ENCODE results near the gene XAB2.

XAB2 gene

DNA sequence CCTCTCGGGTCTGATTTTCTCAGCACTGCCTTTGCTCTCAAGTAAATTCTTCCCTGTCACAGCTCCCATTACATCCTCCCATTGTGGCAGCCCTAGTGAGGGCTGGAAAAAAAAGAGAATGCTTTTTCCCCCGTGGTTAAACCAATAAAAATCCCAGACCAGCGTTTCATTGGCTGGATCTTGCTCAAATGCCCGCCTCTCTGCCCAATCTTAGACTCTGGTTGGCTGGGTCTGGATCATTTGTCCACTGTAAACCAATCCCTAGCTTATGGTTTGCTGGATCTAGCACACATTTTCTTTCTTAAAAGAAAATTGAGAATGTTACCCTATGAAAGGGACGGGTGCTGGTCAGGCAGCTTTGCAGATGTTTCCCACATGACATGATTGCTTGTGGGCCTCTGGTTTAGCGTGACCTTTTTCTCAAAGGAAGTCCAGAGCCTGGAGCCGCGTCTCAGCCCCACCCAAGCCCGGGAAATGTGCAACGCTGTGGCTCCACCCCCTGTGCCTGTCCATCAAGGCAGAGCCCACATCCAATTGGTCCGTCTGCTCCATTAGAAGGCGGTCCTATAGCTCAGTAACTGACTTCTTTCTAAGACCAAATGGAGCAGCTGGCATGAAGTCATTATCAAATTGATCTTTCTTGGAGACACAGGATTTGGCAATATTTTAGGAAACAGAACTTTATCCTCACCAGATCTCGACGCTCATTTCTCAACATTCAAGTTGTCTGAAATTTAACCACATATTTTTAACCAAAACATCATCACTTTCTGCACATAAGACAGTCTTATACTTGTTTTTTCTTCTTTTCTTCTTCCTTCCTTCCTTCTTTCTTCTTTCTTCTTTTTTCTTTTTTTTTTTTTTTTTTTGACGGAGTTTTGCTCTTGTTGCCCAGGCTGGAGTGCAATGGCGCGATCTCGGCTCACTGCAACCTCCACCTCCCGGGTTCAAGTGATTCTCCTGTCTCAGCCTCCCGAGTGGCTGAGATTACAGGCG lies 45.0 kb upstream of the XAB2 start (continued):
- TF ChIP-seq ZNF138 (tag by site-specific recombination; IDR thresholded peaks at IDR 0.05; ENCODE audit: borderline replicate concordance) (no peak), ZNF174 (tag by site-specific recombination; IDR thresholded peaks at IDR 0.05) (no peak), ZNF248 (tag by site-specific recombination; IDR thresholded peaks at IDR 0.05) (no peak), ZNF292 (tag by site-specific recombination; IDR thresholded peaks at IDR 0.05; ENCODE audit: borderline replicate concordance, low read depth) (no peak), ZNF10 (tag by site-specific recombination; IDR thresholded peaks at IDR 0.05) (no peak), ZNF621 (tag by site-specific recombination; IDR thresholded peaks at IDR 0.05) (peak; percentile 75; the same call in 1 of the 2 replicates), ZNF350 (tag by site-specific recombination; IDR thresholded peaks at IDR 0.05) (peak; percentile 88), ZNF354C (tag by site-specific recombination; IDR thresholded peaks at IDR 0.05; ENCODE audit: borderline replicate concordance, low read depth) (no peak), HOXD13 (CRISPR knock-in tag; IDR thresholded peaks at IDR 0.05; ENCODE audit: borderline replicate concordance) (no peak), ZNF670 (tag by site-specific recombination; IDR thresholded peaks at IDR 0.05; ENCODE audit: low read depth) (no peak), ZBTB20 (tag by site-specific recombination; IDR thresholded peaks at IDR 0.05) (peak; percentile 54; the same call in 1 of the 2 replicates), ZNF146 (tag by site-specific recombination; IDR thresholded peaks at IDR 0.05) (no peak), ZNF132 (tag by site-specific recombination; IDR thresholded peaks at IDR 0.05; ENCODE audit: borderline replicate concordance) (no peak), ZNF664 (tag by site-specific recombination; IDR thresholded peaks at IDR 0.05) (no peak), ZNF596 (tag by site-specific recombination; IDR thresholded peaks at IDR 0.05) (no peak), ZNF792 (tag by site-specific recombination; IDR thresholded peaks at IDR 0.05) (no peak), ZFP69B (tag by site-specific recombination; IDR thresholded peaks at IDR 0.05) (no peak)
- TF ChIP-seq, protein P1, sequence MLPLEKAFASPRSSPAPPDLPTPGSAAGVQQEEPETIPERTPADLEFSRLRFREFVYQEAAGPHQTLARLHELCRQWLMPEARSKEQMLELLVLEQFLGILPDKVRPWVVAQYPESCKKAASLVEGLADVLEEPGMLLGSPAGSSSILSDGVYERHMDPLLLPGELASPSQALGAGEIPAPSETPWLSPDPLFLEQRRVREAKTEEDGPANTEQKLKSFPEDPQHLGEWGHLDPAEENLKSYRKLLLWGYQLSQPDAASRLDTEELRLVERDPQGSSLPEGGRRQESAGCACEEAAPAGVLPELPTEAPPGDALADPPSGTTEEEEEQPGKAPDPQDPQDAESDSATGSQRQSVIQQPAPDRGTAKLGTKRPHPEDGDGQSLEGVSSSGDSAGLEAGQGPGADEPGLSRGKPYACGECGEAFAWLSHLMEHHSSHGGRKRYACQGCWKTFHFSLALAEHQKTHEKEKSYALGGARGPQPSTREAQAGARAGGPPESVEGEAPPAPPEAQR (tag by site-specific recombination; IDR thresholded peaks at IDR 0.05): no peak
- TF ChIP-seq, protein P2, sequence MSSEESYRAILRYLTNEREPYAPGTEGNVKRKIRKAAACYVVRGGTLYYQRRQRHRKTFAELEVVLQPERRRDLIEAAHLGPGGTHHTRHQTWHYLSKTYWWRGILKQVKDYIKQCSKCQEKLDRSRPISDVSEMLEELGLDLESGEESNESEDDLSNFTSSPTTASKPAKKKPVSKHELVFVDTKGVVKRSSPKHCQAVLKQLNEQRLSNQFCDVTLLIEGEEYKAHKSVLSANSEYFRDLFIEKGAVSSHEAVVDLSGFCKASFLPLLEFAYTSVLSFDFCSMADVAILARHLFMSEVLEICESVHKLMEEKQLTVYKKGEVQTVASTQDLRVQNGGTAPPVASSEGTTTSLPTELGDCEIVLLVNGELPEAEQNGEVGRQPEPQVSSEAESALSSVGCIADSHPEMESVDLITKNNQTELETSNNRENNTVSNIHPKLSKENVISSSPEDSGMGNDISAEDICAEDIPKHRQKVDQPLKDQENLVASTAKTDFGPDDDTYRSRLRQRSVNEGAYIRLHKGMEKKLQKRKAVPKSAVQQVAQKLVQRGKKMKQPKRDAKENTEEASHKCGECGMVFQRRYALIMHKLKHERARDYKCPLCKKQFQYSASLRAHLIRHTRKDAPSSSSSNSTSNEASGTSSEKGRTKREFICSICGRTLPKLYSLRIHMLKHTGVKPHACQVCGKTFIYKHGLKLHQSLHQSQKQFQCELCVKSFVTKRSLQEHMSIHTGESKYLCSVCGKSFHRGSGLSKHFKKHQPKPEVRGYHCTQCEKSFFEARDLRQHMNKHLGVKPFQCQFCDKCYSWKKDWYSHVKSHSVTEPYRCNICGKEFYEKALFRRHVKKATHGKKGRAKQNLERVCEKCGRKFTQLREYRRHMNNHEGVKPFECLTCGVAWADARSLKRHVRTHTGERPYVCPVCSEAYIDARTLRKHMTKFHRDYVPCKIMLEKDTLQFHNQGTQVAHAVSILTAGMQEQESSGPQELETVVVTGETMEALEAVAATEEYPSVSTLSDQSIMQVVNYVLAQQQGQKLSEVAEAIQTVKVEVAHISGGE (tag by site-specific recombination; conservative IDR thresholded peaks at IDR 0.05; ENCODE audit: low read depth): no peak
- TF ChIP-seq, protein P3, sequence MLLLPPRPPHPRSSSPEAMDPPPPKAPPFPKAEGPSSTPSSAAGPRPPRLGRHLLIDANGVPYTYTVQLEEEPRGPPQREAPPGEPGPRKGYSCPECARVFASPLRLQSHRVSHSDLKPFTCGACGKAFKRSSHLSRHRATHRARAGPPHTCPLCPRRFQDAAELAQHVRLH (tag by site-specific recombination; IDR thresholded peaks at IDR 0.05): no peak

DNA sequence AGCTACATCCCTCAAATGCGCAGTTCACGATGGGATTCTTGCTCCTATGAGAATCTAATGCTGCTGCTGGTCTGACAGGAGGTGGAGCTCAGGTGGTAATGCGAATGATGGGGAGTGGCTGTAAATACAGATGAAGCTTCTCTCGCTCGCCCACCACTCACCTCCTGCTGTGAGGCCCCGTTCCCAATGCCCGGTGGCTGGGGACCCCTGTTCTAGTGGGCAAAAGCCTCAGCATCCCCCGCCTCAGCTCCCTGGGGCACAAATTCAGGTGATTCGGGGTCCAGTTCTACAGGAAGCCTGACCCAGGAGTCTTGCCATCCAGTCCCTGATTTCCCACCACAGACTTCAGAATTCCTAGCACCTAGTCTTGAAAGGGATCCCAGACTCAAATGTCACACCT lies 43.2 kb upstream of the XAB2 start:
- H3K27ac ChIP-seq (ENCODE audit: extremely low read depth, low read depth, low read length): no peak overlapping the region
- no peak overlapping the region for H3K4me3 ChIP-seq (ENCODE audit: low read depth, low read length)
- CTCF ChIA-PET: interaction anchor here (1.0 kb wide), 1 partner anchor 809 kb away, joined by 3 read pairs; no protein-coding TSS in a partner anchor
- TF ChIP-seq ZNF610 (tag by site-specific recombination; IDR thresholded peaks at IDR 0.05; ENCODE audit: borderline replicate concordance): peak; percentile 84; the same call in 1 of the 2 replicates
- no peak for TF ChIP-seq ZNF501 (tag by site-specific recombination; IDR thresholded peaks at IDR 0.05)
- POLR2A ChIA-PET: interaction anchor here (1.2 kb wide), 1 partner anchor 8 kb away, joined by 3 read pairs; the partner anchor contains the start of gene TRAPPC5
- H3K9me3 ChIP-seq (ENCODE audit: control insufficient read depth, insufficient read depth, low read depth, low read length): no peaks in the 10 kb centered on the region
- no peaks in the 10 kb centered on the region for H3K4me1 ChIP-seq (ENCODE audit: control insufficient read depth, insufficient read depth, low read length)
- no peaks in the 10 kb centered on the region for H3K36me3 ChIP-seq (ENCODE audit: control insufficient read depth in 2 of 2, insufficient read depth in 1 of 2, low read length in 2 of 2)

All from HEK293 (cell line).